ENCODE measurements around the gene MCC.

MCC gene

DNA sequence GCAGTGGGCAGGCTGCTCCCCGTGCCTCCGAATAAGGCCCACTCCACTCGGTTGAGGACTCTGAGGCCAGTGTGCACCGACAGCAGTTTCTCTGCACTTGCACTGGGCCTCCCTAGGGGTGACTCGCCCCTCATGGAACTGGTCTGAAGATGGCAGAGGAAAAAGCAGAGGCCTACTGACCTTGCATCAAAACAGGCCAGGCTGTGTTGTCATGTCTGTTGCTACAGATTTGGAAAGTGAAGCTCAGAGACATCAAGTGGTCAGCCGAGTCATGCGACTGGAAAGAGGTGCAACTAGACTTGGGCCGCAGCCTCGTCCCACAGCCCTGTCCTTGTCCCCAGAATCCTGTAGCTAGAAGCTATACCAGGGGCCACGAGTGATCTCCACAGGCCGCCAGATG is 433.4 kb downstream of the MCC start:
- TF ChIP-seq, protein P1, sequence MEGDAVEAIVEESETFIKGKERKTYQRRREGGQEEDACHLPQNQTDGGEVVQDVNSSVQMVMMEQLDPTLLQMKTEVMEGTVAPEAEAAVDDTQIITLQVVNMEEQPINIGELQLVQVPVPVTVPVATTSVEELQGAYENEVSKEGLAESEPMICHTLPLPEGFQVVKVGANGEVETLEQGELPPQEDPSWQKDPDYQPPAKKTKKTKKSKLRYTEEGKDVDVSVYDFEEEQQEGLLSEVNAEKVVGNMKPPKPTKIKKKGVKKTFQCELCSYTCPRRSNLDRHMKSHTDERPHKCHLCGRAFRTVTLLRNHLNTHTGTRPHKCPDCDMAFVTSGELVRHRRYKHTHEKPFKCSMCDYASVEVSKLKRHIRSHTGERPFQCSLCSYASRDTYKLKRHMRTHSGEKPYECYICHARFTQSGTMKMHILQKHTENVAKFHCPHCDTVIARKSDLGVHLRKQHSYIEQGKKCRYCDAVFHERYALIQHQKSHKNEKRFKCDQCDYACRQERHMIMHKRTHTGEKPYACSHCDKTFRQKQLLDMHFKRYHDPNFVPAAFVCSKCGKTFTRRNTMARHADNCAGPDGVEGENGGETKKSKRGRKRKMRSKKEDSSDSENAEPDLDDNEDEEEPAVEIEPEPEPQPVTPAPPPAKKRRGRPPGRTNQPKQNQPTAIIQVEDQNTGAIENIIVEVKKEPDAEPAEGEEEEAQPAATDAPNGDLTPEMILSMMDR (IDR thresholded peaks at IDR 0.05): no peak

DNA sequence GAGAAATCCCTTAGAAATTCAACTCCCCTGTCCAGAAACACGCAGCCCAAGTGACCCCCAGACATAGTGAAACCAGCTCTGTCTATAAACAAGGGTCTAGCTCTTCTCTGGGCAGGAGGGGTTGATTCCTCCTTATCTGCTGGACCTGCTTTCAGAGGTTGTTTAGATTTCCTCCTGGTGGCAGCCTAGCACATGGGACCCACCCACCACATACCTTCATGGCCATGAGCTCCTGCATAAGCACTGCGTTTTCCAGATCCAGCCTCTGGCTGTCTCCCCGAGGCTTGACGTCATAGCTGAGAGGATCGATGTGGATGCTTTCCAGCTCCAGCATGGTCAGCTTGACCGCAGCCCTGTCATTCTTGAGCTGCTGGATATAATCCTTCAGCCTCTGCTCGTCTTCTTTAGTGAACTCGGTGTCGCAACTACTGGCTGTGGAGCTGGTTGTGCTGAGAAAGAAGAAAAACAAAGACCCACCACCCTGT is 434.7 kb downstream of the MCC start:
- TF ChIP-seq, protein P1 (IDR thresholded peaks at IDR 0.05): no peak

GRCh38 chr5:113052041-113052795 is 436.0 kb downstream of the MCC start:
- TF ChIP-seq, protein P1 (IDR thresholded peaks at IDR 0.05): no peak

DNA sequence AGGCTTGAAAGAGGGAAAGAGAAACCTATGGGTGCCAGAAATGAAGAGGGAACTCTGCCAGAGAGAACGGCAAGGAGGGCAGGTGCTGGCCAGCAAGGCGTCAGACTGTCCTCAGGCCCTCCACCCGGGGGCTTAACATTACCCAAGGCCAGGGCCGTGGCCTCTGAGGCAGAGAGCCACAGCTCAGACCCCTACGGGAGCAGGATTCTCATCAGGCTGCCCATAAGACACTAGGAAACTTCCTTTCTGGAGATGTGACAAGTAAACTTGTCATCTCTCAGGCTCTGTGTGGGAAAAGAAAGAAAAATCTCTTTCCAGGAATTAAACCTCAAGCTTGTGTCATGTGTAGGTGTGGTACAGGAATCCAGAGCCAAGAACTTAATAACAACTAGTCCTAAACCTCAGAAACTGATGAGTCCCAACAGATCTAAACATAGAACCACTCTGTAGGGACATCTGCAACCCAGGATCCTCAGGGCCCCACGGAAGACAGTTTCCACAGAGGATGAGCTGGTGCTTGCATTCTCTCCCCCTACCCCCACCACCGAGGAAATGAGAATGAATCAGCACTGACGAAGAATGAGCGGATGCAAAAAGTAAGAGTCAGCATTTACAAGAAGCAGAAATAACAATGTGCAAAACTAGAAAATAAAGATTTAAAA is 437.4 kb downstream of the MCC start:
- TF ChIP-seq, protein P1 (IDR thresholded peaks at IDR 0.05): no peak

- TF ChIP-seq, protein P1 (IDR thresholded peaks at IDR 0.05): no peak
Observed at GRCh38 chr5:113048931-113049330, 439.3 kb downstream of the MCC start.

- TF ChIP-seq, protein P1 (IDR thresholded peaks at IDR 0.05): no peak
Observed at GRCh38 chr5:113047733-113048652, 440.3 kb downstream of the MCC start.

DNA sequence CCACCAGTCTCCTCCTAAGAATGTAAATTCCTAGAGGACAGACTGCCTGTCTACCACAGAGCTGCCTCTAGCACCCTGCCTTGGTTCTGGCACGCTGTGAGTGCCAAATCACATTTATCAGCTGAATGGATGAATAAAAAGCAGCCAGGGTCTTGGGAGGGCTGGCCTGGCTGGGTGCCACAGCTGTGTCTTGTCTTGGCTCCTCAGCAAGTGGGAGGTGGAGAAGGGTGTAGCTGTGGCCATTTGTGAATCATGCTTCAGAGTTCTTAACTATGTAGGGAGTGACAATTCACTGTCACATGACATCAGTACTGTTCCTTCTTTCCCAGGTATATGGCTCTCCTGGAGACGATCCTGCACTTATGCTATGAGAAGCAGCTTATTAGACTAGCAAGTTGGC is 441.0 kb downstream of the MCC start:
- TF ChIP-seq, protein P1 (IDR thresholded peaks at IDR 0.05): no peak
